Body of pancreas (tissue), 4 donors: ENCODE results near the gene GRIA3. TPM values are rescaled to one million over a fixed set of nuclear protein-coding genes. Genes with fewer than 3 reads are reported as not detected.

ENCODE experiments used
- ATAC-seq: fragments of 150-250 bp; one replicate; pipeline ENCODE4 v1.9.1; 2016
- DNase-seq, 4 donors: peaks; one replicate each; pipeline ENCODE4 v3.0.0-alpha.2; 2019
- H3K27ac ChIP-seq, 4 donors: fragments of 200-600 bp; sonication (generic); 1 replicate in 3 of 4; 2 replicates in 1 of 4; pipeline versions ENCODE4 v1.5.1 to v1.6.1; 2016 to 2019; ENCODE audit warnings: mild to moderate bottlenecking in 1 of 4, mixed read lengths in 1 of 4, moderate library complexity in 1 of 4
- H3K27me3 ChIP-seq, 2 donors: fragments of 200-600 bp; sonication (generic); one replicate each; pipeline ENCODE4 v1.6.0; 2016; ENCODE audit warnings: mild to moderate bottlenecking in 1 of 2
- H3K36me3 ChIP-seq, 2 donors: fragments of 200-600 bp; sonication (generic); replicated peaks in 1 of 2; 2 replicates each; pipeline ENCODE4 v1.5.1; 2016; ENCODE audit warnings: low read depth in 2 of 2; ENCODE audit not compliant: insufficient read depth in 1 of 2
- H3K4me1 ChIP-seq: fragments of 200-600 bp; sonication (generic); one replicate; pipeline ENCODE4 v1.6.0; 2016
- H3K4me3 ChIP-seq, 2 donors: fragments of 200-600 bp; sonication (generic); 1 replicate in 1 of 2; 2 replicates in 1 of 2; pipeline ENCODE4 v1.5.1; 2016 to 2019
- H3K9me3 ChIP-seq, 3 donors: fragments of 200-600 bp; sonication (generic); 1 replicate in 2 of 3; 2 replicates in 1 of 3; pipeline ENCODE4 v1.5.1; 2016
- CTCF ChIP-seq, 7 experiments: fragments of 450-650 bp in 4 of 7; fragments of 200-600 bp in 3 of 7; sonication (generic) in 3 of 7; IDR thresholded peaks; one replicate each; pipeline ENCODE4 v1.5.1; 2016 to 2019; ENCODE audit warnings: antibody characterized with exemption in 7 of 7
- POLR2A ChIP-seq, 3 donors: fragments of 450-650 bp; IDR thresholded peaks; one replicate each; pipeline ENCODE4 v1.6.1; 2016; ENCODE audit warnings: antibody characterized with exemption in 3 of 3, mild to moderate bottlenecking in 2 of 3
- whole genome bisulfite sequencing, 2 donors: methylation state at CpG; one replicate each; pipeline ENCODE4 v1.1.5; 2017; 5-methylcytosine and 5-hydroxymethylcytosine counted together
- intact Hi-C: fragments of 100-400 bp; cut with DNase I; formaldehyde crosslinking; loops from one replicate; pipeline ENCODE4 v1.15.1; 2023
- total RNA-seq, 2 donors: library from RNA; depleted of rRNA; stranded (reverse); fragments of >200 nt; gene quantifications; one replicate each; pipeline ENCODE4 v1.1.0, GENCODE V29; 2016

GRIA3 gene
- total RNA-seq, 2 donors from 2014 or later, result 0.52 to 0.99 TPM

DNA sequence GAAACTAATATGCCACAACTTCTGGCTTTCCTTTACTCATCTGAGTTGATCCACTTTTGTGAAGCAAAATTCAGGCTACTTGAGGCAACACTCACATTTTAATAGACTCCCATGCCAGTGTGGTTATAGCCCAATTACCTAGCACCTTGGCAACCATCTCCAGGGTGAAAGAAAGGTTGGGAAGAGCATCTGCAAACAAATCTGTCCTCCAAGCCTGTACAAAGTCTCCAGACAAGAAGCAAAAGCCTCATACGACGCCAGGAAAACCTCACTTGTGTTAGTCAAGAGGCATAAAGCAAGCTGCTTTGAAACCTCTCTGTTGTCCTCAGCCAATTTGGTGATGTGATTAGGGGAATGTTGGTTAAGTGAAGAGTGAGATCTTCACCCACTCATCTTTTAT, 302.2 kb downstream of the GRIA3 start:
- no peak for ATAC-seq
- H3K9me3 ChIP-seq, result no peaks in the 10 kb centered on the region
- TF ChIP-seq POLR2A (IDR thresholded peaks at IDR 0.05) (no peak), CTCF (IDR thresholded peaks at IDR 0.05) (no peak)
- no peak for DNase-seq
- no peak overlapping the region for H3K27ac ChIP-seq
- no peaks in the 10 kb centered on the region for H3K36me3 ChIP-seq
- H3K4me3 ChIP-seq, result no peak overlapping the region
- intact Hi-C loops, result no loop called here
- WGBS, 2 donors, result 88 to 92% methylated on average over 2 of the region's 2 CpGs
- no peaks in the 10 kb centered on the region for H3K27me3 ChIP-seq
- no peaks in the 10 kb centered on the region for H3K4me1 ChIP-seq

- WGBS, 2 donors, result 58 to 93% methylated on average over 1 of the region's 1 CpG
- H3K27ac ChIP-seq, result no peak overlapping the region
- intact Hi-C loops, result no loop called here
These were observed 303.2 kb downstream of the GRIA3 start for GRCh38 chrX:123487236-123487635.

GRCh38 chrX:123487669-123488068, 303.6 kb downstream of the GRIA3 start:
- Histone ChIP-seq H3K9me3 (no peaks in the 10 kb centered on the region), H3K36me3 (no peaks in the 10 kb centered on the region), H3K4me1 (no peaks in the 10 kb centered on the region), H3K4me3 (no peak overlapping the region), H3K27me3 (no peaks in the 10 kb centered on the region), H3K27ac (no peak overlapping the region)
- no peak for ATAC-seq
- no peak for DNase-seq
- TF ChIP-seq CTCF (IDR thresholded peaks at IDR 0.05) (no peak), POLR2A (IDR thresholded peaks at IDR 0.05) (no peak)
- 73 to 76% methylated on average over 3 of the region's 3 CpGs for WGBS, 2 donors
- intact Hi-C loops, result no loop called here

More at GRCh38 chrX:123487236-123487635, 303.2 kb downstream of the GRIA3 start:
- no peaks in the 10 kb centered on the region for H3K4me1 ChIP-seq
- no peak for DNase-seq
- no peaks in the 10 kb centered on the region for H3K36me3 ChIP-seq
- TF ChIP-seq CTCF (IDR thresholded peaks at IDR 0.05) (no peak), POLR2A (IDR thresholded peaks at IDR 0.05) (no peak)
- ATAC-seq, result no peak
- no peak overlapping the region for H3K4me3 ChIP-seq
- H3K27me3 ChIP-seq, result no peaks in the 10 kb centered on the region
- H3K9me3 ChIP-seq, result no peaks in the 10 kb centered on the region

- no peak for DNase-seq
- Histone ChIP-seq H3K4me3 (no peak overlapping the region), H3K36me3 (no peaks in the 10 kb centered on the region), H3K4me1 (no peaks in the 10 kb centered on the region), H3K27ac (no peak overlapping the region), H3K27me3 (no peaks in the 10 kb centered on the region), H3K9me3 (no peaks in the 10 kb centered on the region)
- TF ChIP-seq CTCF (IDR thresholded peaks at IDR 0.05) (no peak), POLR2A (IDR thresholded peaks at IDR 0.05) (no peak)
- intact Hi-C loops, result no loop called here
- no peak for ATAC-seq
- WGBS, 2 donors, result 64 to 78% methylated on average over 1 of the region's 1 CpG
These were observed 304.9 kb downstream of the GRIA3 start for GRCh38 chrX:123489011-123489410.

DNA sequence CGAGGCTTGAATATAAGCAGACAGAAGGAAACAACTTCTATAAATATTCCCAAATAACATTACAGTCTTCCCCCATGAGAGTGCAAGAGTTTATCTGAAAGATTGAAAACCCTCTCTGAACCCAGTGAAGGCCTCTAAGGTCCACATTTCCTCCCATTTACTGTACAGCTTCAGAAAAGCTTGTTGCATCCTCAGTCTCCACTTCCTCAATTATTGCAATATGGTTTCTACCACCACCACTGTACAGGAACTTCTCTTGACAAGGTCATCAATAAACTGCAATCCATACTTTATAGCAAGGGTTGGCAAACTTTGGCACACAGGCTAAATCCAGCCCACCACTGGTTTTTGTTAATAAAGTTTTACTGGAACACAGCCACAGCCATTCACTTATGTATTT, 309.8 kb downstream of the GRIA3 start:
- intact Hi-C loops, result no loop called here
- no peak overlapping the region for H3K27ac ChIP-seq
- no peak for TF ChIP-seq CTCF (IDR thresholded peaks at IDR 0.05)
- TF ChIP-seq POLR2A (IDR thresholded peaks at IDR 0.05), result no peak
- WGBS, 2 donors, result 55 to 78% methylated on average over 1 of the region's 1 CpG
- no peaks in the 10 kb centered on the region for H3K27me3 ChIP-seq
- H3K4me1 ChIP-seq, result no peaks in the 10 kb centered on the region
- H3K36me3 ChIP-seq, result no peaks in the 10 kb centered on the region
- no peaks in the 10 kb centered on the region for H3K9me3 ChIP-seq
- DNase-seq (no peak), ATAC-seq (no peak)
- no peak overlapping the region for H3K4me3 ChIP-seq
